ENCODE results near the gene FAM209A.
A peak's percentile ranks its signal among the peaks of the same experiment; 100 is the strongest.

Gene FAM209A

DNA sequence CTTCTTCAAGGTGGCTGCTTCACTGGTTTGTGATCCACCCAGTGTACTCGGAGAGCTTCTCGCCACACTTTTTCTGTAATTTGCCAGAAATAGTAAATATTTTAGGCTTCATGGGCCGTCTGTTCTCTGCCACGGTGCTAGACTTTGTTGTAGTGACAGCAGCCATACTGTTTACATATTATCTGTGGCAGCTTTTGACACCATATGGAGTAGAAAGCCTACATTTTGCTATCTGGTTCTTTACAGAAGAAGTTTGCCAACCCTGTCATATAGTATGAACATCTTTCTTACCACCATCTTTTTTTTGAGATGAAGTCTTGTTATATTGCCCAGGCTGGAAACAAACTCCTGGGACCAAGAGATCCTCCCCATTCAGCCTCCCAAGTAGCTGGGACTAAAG, 41.0 kb downstream of the FAM209A start:
- H3K36me3 ChIP-seq (replicated peaks; ENCODE audit: low read depth, low read length): no peaks in the 10 kb centered on the region
- no peak overlapping the region for H3K4me3 ChIP-seq (ENCODE audit: low read length)
- no peaks in the 10 kb centered on the region for H3K9me3 ChIP-seq (ENCODE audit: insufficient read depth, low read length)
- no peak for TF ChIP-seq EZH2phosphoT487 (IDR thresholded peaks at IDR 0.05; ENCODE audit: low read depth)
- TF ChIP-seq, protein P1, sequence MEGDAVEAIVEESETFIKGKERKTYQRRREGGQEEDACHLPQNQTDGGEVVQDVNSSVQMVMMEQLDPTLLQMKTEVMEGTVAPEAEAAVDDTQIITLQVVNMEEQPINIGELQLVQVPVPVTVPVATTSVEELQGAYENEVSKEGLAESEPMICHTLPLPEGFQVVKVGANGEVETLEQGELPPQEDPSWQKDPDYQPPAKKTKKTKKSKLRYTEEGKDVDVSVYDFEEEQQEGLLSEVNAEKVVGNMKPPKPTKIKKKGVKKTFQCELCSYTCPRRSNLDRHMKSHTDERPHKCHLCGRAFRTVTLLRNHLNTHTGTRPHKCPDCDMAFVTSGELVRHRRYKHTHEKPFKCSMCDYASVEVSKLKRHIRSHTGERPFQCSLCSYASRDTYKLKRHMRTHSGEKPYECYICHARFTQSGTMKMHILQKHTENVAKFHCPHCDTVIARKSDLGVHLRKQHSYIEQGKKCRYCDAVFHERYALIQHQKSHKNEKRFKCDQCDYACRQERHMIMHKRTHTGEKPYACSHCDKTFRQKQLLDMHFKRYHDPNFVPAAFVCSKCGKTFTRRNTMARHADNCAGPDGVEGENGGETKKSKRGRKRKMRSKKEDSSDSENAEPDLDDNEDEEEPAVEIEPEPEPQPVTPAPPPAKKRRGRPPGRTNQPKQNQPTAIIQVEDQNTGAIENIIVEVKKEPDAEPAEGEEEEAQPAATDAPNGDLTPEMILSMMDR (IDR thresholded peaks at IDR 0.05; ENCODE audit: low read depth, low read length): no peak
- no peaks in the 10 kb centered on the region for H3K27me3 ChIP-seq (ENCODE audit: low read depth, low read length)
- H3K4me2 ChIP-seq (ENCODE audit: low read length): no peak overlapping the region
- no peak overlapping the region for H3K9ac ChIP-seq (ENCODE audit: low read length)
- no peak overlapping the region for H2AFZ ChIP-seq (ENCODE audit: low read depth, low read length)
- no peak overlapping the region for H3K27ac ChIP-seq (ENCODE audit: low read length)
- no peaks in the 10 kb centered on the region for H3K79me2 ChIP-seq (ENCODE audit: low read length)
- H3K4me1 ChIP-seq (ENCODE audit: low read length): no peaks in the 10 kb centered on the region
- no peaks in the 10 kb centered on the region for H4K20me1 ChIP-seq (ENCODE audit: insufficient read depth, low read length)

DNA sequence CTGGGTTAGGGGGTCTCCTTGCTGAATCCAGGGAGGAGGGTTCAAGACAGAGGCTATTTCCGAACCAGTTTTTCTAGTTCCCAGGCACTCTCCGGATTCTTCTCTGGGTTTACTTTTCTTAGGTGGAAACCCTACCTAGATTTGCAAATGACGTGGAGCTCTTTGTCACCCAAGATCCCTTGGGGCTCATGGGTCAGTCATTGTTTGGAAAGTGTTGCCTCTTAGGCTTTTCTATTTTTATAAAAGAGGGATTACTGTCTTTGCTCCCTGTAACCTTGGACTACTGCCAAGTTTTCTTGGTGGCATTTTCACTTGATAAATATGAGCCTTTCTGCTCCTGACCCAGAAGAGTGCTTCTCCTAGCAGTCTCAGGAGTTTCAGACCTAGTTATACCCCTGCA, 42.1 kb downstream of the FAM209A start:
- H3K4me1 ChIP-seq (ENCODE audit: low read length): peaks cover 2% of the 10 kb centered on the region
- H3K27me3 ChIP-seq (ENCODE audit: low read depth, low read length): no peaks in the 10 kb centered on the region
- no peak overlapping the region for H3K4me2 ChIP-seq (ENCODE audit: low read length)
- no peak overlapping the region for H2AFZ ChIP-seq (ENCODE audit: low read depth, low read length)
- H3K9me3 ChIP-seq (ENCODE audit: insufficient read depth, low read length): no peaks in the 10 kb centered on the region
- no peaks in the 10 kb centered on the region for H3K79me2 ChIP-seq (ENCODE audit: low read length)
- TF ChIP-seq, protein P1 (IDR thresholded peaks at IDR 0.05; ENCODE audit: low read depth, low read length): no peak
- TF ChIP-seq EZH2phosphoT487 (IDR thresholded peaks at IDR 0.05; ENCODE audit: low read depth): no peak
- no peaks in the 10 kb centered on the region for H4K20me1 ChIP-seq (ENCODE audit: insufficient read depth, low read length)
- no peak overlapping the region for H3K27ac ChIP-seq (ENCODE audit: low read length)
- no peak overlapping the region for H3K9ac ChIP-seq (ENCODE audit: low read length)
- H3K36me3 ChIP-seq (replicated peaks; ENCODE audit: low read depth, low read length): no peaks in the 10 kb centered on the region
- H3K4me3 ChIP-seq (ENCODE audit: low read length): no peak overlapping the region

DNA sequence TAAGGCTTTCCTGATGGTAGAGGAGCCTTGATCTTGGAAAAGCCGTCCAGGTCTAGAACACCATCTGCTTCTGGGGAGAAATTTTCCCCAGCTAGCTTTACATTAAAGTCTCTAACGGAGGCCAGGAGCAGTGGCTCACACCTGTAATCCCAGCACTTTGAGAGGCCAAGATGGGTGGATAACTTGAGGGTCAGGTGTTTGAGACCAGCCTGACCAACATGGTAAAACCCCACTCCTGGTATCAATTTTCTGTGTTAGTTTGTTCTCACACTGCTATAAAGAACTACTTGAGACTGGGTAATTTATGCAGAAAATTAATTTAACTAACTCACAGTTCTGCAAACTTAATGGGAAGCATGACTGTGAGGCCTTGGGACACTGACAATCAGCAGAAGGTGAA, 46.3 kb downstream of the FAM209A start:
- Histone ChIP-seq H3K27ac (ENCODE audit: low read length) (no peak overlapping the region), H3K4me3 (ENCODE audit: low read length) (no peak overlapping the region), H3K27me3 (ENCODE audit: low read depth, low read length) (peaks cover 6% of the 10 kb centered on the region; the same call in 1 of the 2 replicates), H2AFZ (ENCODE audit: low read depth, low read length) (no peak overlapping the region), H3K36me3 (replicated peaks; ENCODE audit: low read depth, low read length) (no peaks in the 10 kb centered on the region), H3K9me3 (ENCODE audit: insufficient read depth, low read length) (no peaks in the 10 kb centered on the region), H3K4me2 (ENCODE audit: low read length) (no peak overlapping the region), H3K9ac (ENCODE audit: low read length) (no peak overlapping the region), H3K79me2 (ENCODE audit: low read length) (no peaks in the 10 kb centered on the region), H4K20me1 (ENCODE audit: insufficient read depth, low read length) (no peaks in the 10 kb centered on the region), H3K4me1 (ENCODE audit: low read length) (peaks cover 13% of the 10 kb centered on the region)
- TF ChIP-seq, protein P1 (IDR thresholded peaks at IDR 0.05; ENCODE audit: low read depth, low read length): no peak

DNA sequence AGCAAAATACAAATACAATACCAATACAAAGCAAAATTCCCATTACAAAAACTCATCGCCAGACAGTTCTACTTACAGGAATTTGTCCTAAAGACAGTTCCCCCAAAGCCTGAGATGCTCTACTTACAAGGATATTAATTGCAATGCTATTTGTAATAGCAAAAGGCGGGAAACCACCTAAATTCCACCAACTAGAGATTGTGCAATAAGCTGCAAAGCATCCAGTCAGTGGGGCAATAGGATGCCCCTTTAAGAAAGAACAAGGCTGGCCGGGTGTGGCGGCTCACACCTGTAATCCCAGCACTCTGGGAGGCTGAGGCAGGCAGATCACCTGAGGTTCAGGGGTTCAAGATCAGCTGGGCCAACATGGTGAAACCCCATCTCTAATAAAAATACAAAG, 47.6 kb downstream of the FAM209A start:
- no peak for TF ChIP-seq EZH2phosphoT487 (IDR thresholded peaks at IDR 0.05; ENCODE audit: low read depth)
- TF ChIP-seq, protein P1 (IDR thresholded peaks at IDR 0.05; ENCODE audit: low read depth, low read length): no peak

More for the DNA sequence above, 47.6 kb downstream of the FAM209A start:
- peaks cover 13% of the 10 kb centered on the region for H3K4me1 ChIP-seq (ENCODE audit: low read length)
- peak overlapping the region; percentile 22; the same call in 1 of the 2 replicates for H2AFZ ChIP-seq (ENCODE audit: low read depth, low read length)
- no peak overlapping the region for H3K9ac ChIP-seq (ENCODE audit: low read length)
- H3K27me3 ChIP-seq (ENCODE audit: low read depth, low read length): peaks cover 6% of the 10 kb centered on the region; the same call in 1 of the 2 replicates
- H3K36me3 ChIP-seq (replicated peaks; ENCODE audit: low read depth, low read length): no peaks in the 10 kb centered on the region
- H4K20me1 ChIP-seq (ENCODE audit: insufficient read depth, low read length): no peaks in the 10 kb centered on the region
- no peak overlapping the region for H3K4me3 ChIP-seq (ENCODE audit: low read length)
- H3K79me2 ChIP-seq (ENCODE audit: low read length): no peaks in the 10 kb centered on the region
- H3K4me2 ChIP-seq (ENCODE audit: low read length): peak overlapping the region; percentile 47
- no peaks in the 10 kb centered on the region for H3K9me3 ChIP-seq (ENCODE audit: insufficient read depth, low read length)
- H3K27ac ChIP-seq (ENCODE audit: low read length): peak overlapping the region; percentile 28; the same call in 1 of the 2 replicates

Data from OCI-LY3 (cell line).